ENCODE results near the gene CELF6. TPM values are rescaled to one million over a fixed set of nuclear protein-coding genes. Genes with fewer than 3 reads are reported as not detected.
A peak's percentile ranks its signal among the peaks of the same experiment; 100 is the strongest.

The CELF6 gene
- total RNA-seq, 1 donor from 2014 or later, result not detected

GRCh38 chr15:72312605-72313447 lies 7.1 kb downstream of the CELF6 start:
- H3K36me3 ChIP-seq, result no peaks in the 10 kb centered on the region
- TF ChIP-seq CTCF (IDR thresholded peaks at IDR 0.05), result peak; percentile 30 to 48 (median 47)
- H3K4me3 ChIP-seq, result no peak overlapping the region
- H3K27ac ChIP-seq, result no peak overlapping the region
- DNase-seq (ENCODE audit: low spot score in 2 of 2), result no peak
- intact Hi-C loops (cut with DNase I), result no loop called here
- no peaks in the 10 kb centered on the region for H3K4me1 ChIP-seq
- H3K9me3 ChIP-seq, result no peaks in the 10 kb centered on the region
- no peaks in the 10 kb centered on the region for H3K27me3 ChIP-seq

- H3K9me3 ChIP-seq, result no peaks in the 10 kb centered on the region
- H3K4me1 ChIP-seq, result no peaks in the 10 kb centered on the region
- intact Hi-C loops (cut with DNase I), result no loop called here
- no peak for DNase-seq (ENCODE audit: low spot score in 2 of 2)
- no peak overlapping the region for H3K4me3 ChIP-seq
- H3K27me3 ChIP-seq, result no peaks in the 10 kb centered on the region
- TF ChIP-seq CTCF (IDR thresholded peaks at IDR 0.05), result no peak
- H3K36me3 ChIP-seq, result no peaks in the 10 kb centered on the region
- no peak overlapping the region for H3K27ac ChIP-seq
Observed at GRCh38 chr15:72307026-72307425, 12.9 kb downstream of the CELF6 start.

GRCh38 chr15:72306211-72306785 lies 13.7 kb downstream of the CELF6 start:
- Histone ChIP-seq H3K27me3 (no peaks in the 10 kb centered on the region), H3K27ac (no peak overlapping the region), H3K9me3 (no peaks in the 10 kb centered on the region), H3K36me3 (no peaks in the 10 kb centered on the region), H3K4me1 (no peaks in the 10 kb centered on the region), H3K4me3 (no peak overlapping the region)
- TF ChIP-seq CTCF (IDR thresholded peaks at IDR 0.05), result no peak
- DNase-seq (ENCODE audit: low spot score in 2 of 2), result no peak
- intact Hi-C loops (cut with DNase I), result no loop called here

GRCh38 chr15:72304596-72304995 lies 15.4 kb downstream of the CELF6 start:
- Histone ChIP-seq H3K36me3 (no peaks in the 10 kb centered on the region), H3K27ac (no peak overlapping the region), H3K27me3 (no peaks in the 10 kb centered on the region), H3K9me3 (no peaks in the 10 kb centered on the region), H3K4me1 (no peaks in the 10 kb centered on the region), H3K4me3 (no peak overlapping the region)
- DNase-seq (ENCODE audit: low spot score in 2 of 2), result no peak
- TF ChIP-seq CTCF (IDR thresholded peaks at IDR 0.05), result no peak
- intact Hi-C loops (cut with DNase I), result no loop called here

- TF ChIP-seq CTCF (IDR thresholded peaks at IDR 0.05), result no peak
Observed at GRCh38 chr15:72302955-72303354, 17.0 kb downstream of the CELF6 start.

More at GRCh38 chr15:72302955-72303354, 17.0 kb downstream of the CELF6 start:
- no peaks in the 10 kb centered on the region for H3K36me3 ChIP-seq
- no peak overlapping the region for H3K4me3 ChIP-seq
- no peaks in the 10 kb centered on the region for H3K9me3 ChIP-seq
- H3K4me1 ChIP-seq, result no peaks in the 10 kb centered on the region
- no peaks in the 10 kb centered on the region for H3K27me3 ChIP-seq
- no peak overlapping the region for H3K27ac ChIP-seq
- DNase-seq (ENCODE audit: low spot score in 2 of 2), result no peak
- intact Hi-C loops (cut with DNase I), result no loop called here
